Measurements from ENCODE around the gene CDC42.
A peak's percentile ranks its signal among the peaks of the same experiment; 100 is the strongest.

The CDC42 gene

GRCh38 chr1:22044690-22045420 is 7.7 kb upstream of the CDC42 start:
- no peak overlapping the region for H3K4me3 ChIP-seq (ENCODE audit: low read depth, low read length)
- no peak overlapping the region for H3K14ac ChIP-seq (ENCODE audit: low read length)
- no peak overlapping the region for H3K9ac ChIP-seq (ENCODE audit: low read length)
- H3K27me3 ChIP-seq (ENCODE audit: insufficient read depth, low read length): no peaks in the 10 kb centered on the region
- peak overlapping the region; percentile 64 for H2AK5ac ChIP-seq (ENCODE audit: low read length)
- peaks cover 5 to 8% of the 10 kb centered on the region in 2 experiments for H3K4me1 ChIP-seq (ENCODE audit: control insufficient read depth in 1 of 2, insufficient read depth in 2 of 2, low read length in 2 of 2)
- no peak overlapping the region for H4K8ac ChIP-seq (ENCODE audit: low read depth, low read length)
- H4K91ac ChIP-seq (ENCODE audit: low read depth, low read length): no peak overlapping the region
- no peak overlapping the region for H3K27ac ChIP-seq (ENCODE audit: low read depth, low read length)
- no peak overlapping the region for H2BK12ac ChIP-seq (ENCODE audit: low read length)
- H3K79me2 ChIP-seq (ENCODE audit: control insufficient read depth, insufficient read depth, low read length, poor library complexity): no peaks in the 10 kb centered on the region
- H3K79me1 ChIP-seq (ENCODE audit: low read length): no peaks in the 10 kb centered on the region
- H3K9me3 ChIP-seq (ENCODE audit: insufficient read depth, low read depth, low read length): no peaks in the 10 kb centered on the region
- no peak overlapping the region for H3K4me2 ChIP-seq (ENCODE audit: low read length)
- no peak overlapping the region for H2BK120ac ChIP-seq (ENCODE audit: insufficient read depth, low read length, poor library complexity)
- no peak overlapping the region for H3K4ac ChIP-seq (ENCODE audit: low read depth, low read length)
- no peak overlapping the region for H2AFZ ChIP-seq (ENCODE audit: insufficient read depth, low read length, poor library complexity)
- H2BK5ac ChIP-seq (ENCODE audit: low read depth, low read length, poor library complexity): no peak overlapping the region
- no CpG with 5 or more reads among the region's 3 CpGs for WGBS (ENCODE audit: extremely low coverage, insufficient coverage, insufficient read length)
- no peaks in the 10 kb centered on the region for H3K36me3 ChIP-seq (ENCODE audit: control insufficient read depth in 1 of 2, insufficient read depth in 2 of 2, low read length in 2 of 2)
- H4K12ac ChIP-seq (ENCODE audit: low read depth, low read length): no peak overlapping the region
- DNase-seq: no peak
- H3K18ac ChIP-seq (ENCODE audit: low read length): no peak overlapping the region
- no peak overlapping the region for H3K23ac ChIP-seq (ENCODE audit: low read length)

GRCh38 chr1:22045604-22046228 is 6.8 kb upstream of the CDC42 start:
- Histone ChIP-seq H3K23ac (ENCODE audit: low read length) (no peak overlapping the region), H3K79me1 (ENCODE audit: low read length) (no peaks in the 10 kb centered on the region), H3K27ac (ENCODE audit: low read depth, low read length) (no peak overlapping the region), H2BK12ac (ENCODE audit: low read length) (peak overlapping the region; percentile 74), H3K4me3 (ENCODE audit: low read depth, low read length) (no peak overlapping the region), H3K9ac (ENCODE audit: low read length) (no peak overlapping the region), H3K4me2 (ENCODE audit: low read length) (no peak overlapping the region), H3K79me2 (ENCODE audit: control insufficient read depth, insufficient read depth, low read length, poor library complexity) (no peaks in the 10 kb centered on the region), H4K12ac (ENCODE audit: low read depth, low read length) (no peak overlapping the region), H2AK5ac (ENCODE audit: low read length) (no peak overlapping the region), H3K4ac (ENCODE audit: low read depth, low read length) (no peak overlapping the region), H2AFZ (ENCODE audit: insufficient read depth, low read length, poor library complexity) (no peak overlapping the region), H3K18ac (ENCODE audit: low read length) (no peak overlapping the region), H3K4me1 (ENCODE audit: control insufficient read depth in 1 of 2, insufficient read depth in 2 of 2, low read length in 2 of 2) (peaks cover 5 to 7% of the 10 kb centered on the region in 2 experiments), H2BK5ac (ENCODE audit: low read depth, low read length, poor library complexity) (no peak overlapping the region), H3K14ac (ENCODE audit: low read length) (no peak overlapping the region), H3K9me3 (ENCODE audit: insufficient read depth, low read depth, low read length) (no peaks in the 10 kb centered on the region), H2BK120ac (ENCODE audit: insufficient read depth, low read length, poor library complexity) (no peak overlapping the region), H4K8ac (ENCODE audit: low read depth, low read length) (no peak overlapping the region), H4K91ac (ENCODE audit: low read depth, low read length) (no peak overlapping the region), H3K27me3 (ENCODE audit: insufficient read depth, low read length) (no peaks in the 10 kb centered on the region), H3K36me3 (ENCODE audit: control insufficient read depth in 1 of 2, insufficient read depth in 2 of 2, low read length in 2 of 2) (no peaks in the 10 kb centered on the region)
- WGBS (ENCODE audit: extremely low coverage, insufficient coverage, insufficient read length): no CpG with 5 or more reads among the region's 2 CpGs
- no peak for DNase-seq

DNA sequence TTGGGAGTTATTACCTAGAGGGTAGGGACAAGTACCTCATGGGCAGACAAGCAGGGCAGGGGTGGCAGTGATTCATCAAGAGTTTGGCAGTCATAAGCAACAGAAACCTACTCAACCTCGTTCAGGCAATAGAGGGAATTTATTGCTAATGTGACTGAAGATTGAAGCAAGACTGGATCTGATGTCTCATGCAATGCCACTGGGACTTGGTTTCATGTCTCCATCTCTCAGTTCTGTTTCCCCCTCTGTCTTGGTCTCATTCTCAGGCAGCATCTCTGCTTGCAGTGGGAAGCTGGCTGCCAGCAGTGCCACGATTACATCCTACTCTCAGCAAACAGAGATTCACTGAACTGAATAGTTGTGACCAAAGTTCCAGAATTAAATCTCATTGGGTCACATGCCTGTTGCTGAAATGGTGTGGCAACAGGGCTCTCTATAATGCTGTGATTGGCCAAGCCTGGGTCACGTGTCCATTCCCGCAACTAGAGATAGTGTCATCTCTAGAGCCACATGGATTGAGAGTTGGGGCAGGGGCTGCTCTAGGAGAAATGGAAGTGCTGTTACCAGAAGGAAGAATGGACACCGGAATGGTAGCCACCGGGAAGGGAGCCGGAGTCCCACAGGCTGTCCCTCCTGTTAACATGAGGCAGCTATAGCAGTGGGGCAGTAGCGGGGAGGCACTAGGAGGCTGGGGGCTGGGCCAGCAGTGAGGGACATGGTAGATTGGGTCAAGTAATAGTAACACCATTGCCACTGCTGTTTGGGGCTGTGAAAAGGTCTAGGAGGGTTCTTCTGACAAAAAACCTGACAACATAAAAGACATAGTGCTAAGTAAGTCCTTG is 3.9 kb upstream of the CDC42 start:
- Histone ChIP-seq H2BK120ac (ENCODE audit: insufficient read depth, low read length, poor library complexity) (no peak overlapping the region), H2BK12ac (ENCODE audit: low read length) (no peak overlapping the region), H3K36me3 (ENCODE audit: control insufficient read depth in 1 of 2, insufficient read depth in 2 of 2, low read length in 2 of 2) (no peaks in the 10 kb centered on the region), H3K79me1 (ENCODE audit: low read length) (peaks cover 13% of the 10 kb centered on the region), H3K23ac (ENCODE audit: low read length) (no peak overlapping the region), H3K9ac (ENCODE audit: low read length) (no peak overlapping the region), H3K79me2 (ENCODE audit: control insufficient read depth, insufficient read depth, low read length, poor library complexity) (peaks cover 4% of the 10 kb centered on the region), H3K9me3 (ENCODE audit: insufficient read depth, low read depth, low read length) (no peaks in the 10 kb centered on the region), H3K4me3 (ENCODE audit: low read depth, low read length) (no peak overlapping the region), H4K12ac (ENCODE audit: low read depth, low read length) (no peak overlapping the region), H3K4me1 (ENCODE audit: control insufficient read depth in 1 of 2, insufficient read depth in 2 of 2, low read length in 2 of 2) (peaks cover 2 to 3% of the 10 kb centered on the region in 2 experiments), H3K27ac (ENCODE audit: low read depth, low read length) (no peak overlapping the region), H3K14ac (ENCODE audit: low read length) (no peak overlapping the region), H3K4me2 (ENCODE audit: low read length) (no peak overlapping the region), H2BK5ac (ENCODE audit: low read depth, low read length, poor library complexity) (no peak overlapping the region), H4K91ac (ENCODE audit: low read depth, low read length) (no peak overlapping the region), H3K18ac (ENCODE audit: low read length) (no peak overlapping the region), H4K8ac (ENCODE audit: low read depth, low read length) (no peak overlapping the region), H3K27me3 (ENCODE audit: insufficient read depth, low read length) (no peaks in the 10 kb centered on the region), H2AK5ac (ENCODE audit: low read length) (no peak overlapping the region), H2AFZ (ENCODE audit: insufficient read depth, low read length, poor library complexity) (no peak overlapping the region), H3K4ac (ENCODE audit: low read depth, low read length) (no peak overlapping the region)
- no peak for DNase-seq
- no CpG with 5 or more reads among the region's 8 CpGs for whole genome bisulfite sequencing (ENCODE audit: extremely low coverage, insufficient coverage, insufficient read length)

GRCh38 chr1:22050330-22050729 is 2.2 kb upstream of the CDC42 start:
- H3K27ac ChIP-seq (ENCODE audit: low read depth, low read length): no peak overlapping the region
- no peaks in the 10 kb centered on the region for H3K27me3 ChIP-seq (ENCODE audit: insufficient read depth, low read length)
- H3K36me3 ChIP-seq (ENCODE audit: control insufficient read depth in 1 of 2, insufficient read depth in 2 of 2, low read length in 2 of 2): peaks cover 0 to 2% of the 10 kb centered on the region in 2 experiments
- H3K4ac ChIP-seq (ENCODE audit: low read depth, low read length): no peak overlapping the region
- H3K4me1 ChIP-seq (ENCODE audit: control insufficient read depth in 1 of 2, insufficient read depth in 2 of 2, low read length in 2 of 2): peaks cover 5 to 6% of the 10 kb centered on the region in 2 experiments
- H4K12ac ChIP-seq (ENCODE audit: low read depth, low read length): no peak overlapping the region
- peaks cover 15% of the 10 kb centered on the region for H3K79me1 ChIP-seq (ENCODE audit: low read length)
- H3K9ac ChIP-seq (ENCODE audit: low read length): no peak overlapping the region
- no peak overlapping the region for H2BK5ac ChIP-seq (ENCODE audit: low read depth, low read length, poor library complexity)
- no peak overlapping the region for H2AFZ ChIP-seq (ENCODE audit: insufficient read depth, low read length, poor library complexity)
- DNase-seq: no peak
- no peak overlapping the region for H3K18ac ChIP-seq (ENCODE audit: low read length)
- H4K91ac ChIP-seq (ENCODE audit: low read depth, low read length): no peak overlapping the region
- no peak overlapping the region for H2BK120ac ChIP-seq (ENCODE audit: insufficient read depth, low read length, poor library complexity)
- no peak overlapping the region for H3K4me3 ChIP-seq (ENCODE audit: low read depth, low read length)
- no peak overlapping the region for H2AK5ac ChIP-seq (ENCODE audit: low read length)
- no peak overlapping the region for H3K14ac ChIP-seq (ENCODE audit: low read length)
- no peaks in the 10 kb centered on the region for H3K9me3 ChIP-seq (ENCODE audit: insufficient read depth, low read depth, low read length)
- H3K4me2 ChIP-seq (ENCODE audit: low read length): no peak overlapping the region
- H3K79me2 ChIP-seq (ENCODE audit: control insufficient read depth, insufficient read depth, low read length, poor library complexity): peaks cover 9% of the 10 kb centered on the region
- no peak overlapping the region for H3K23ac ChIP-seq (ENCODE audit: low read length)
- H4K8ac ChIP-seq (ENCODE audit: low read depth, low read length): no peak overlapping the region
- WGBS (ENCODE audit: extremely low coverage, insufficient coverage, insufficient read length): no CpG with 5 or more reads among the region's 3 CpGs
- H2BK12ac ChIP-seq (ENCODE audit: low read length): no peak overlapping the region
